Effector CD4-positive, alpha-beta T cell (primary cell): Measurements from ENCODE around the gene ADCY2.

Experiments used
- DNase-seq: peaks from one replicate; pipeline ENCODE4 v3.0.0-alpha.2; 2020

The ADCY2 gene

DNA sequence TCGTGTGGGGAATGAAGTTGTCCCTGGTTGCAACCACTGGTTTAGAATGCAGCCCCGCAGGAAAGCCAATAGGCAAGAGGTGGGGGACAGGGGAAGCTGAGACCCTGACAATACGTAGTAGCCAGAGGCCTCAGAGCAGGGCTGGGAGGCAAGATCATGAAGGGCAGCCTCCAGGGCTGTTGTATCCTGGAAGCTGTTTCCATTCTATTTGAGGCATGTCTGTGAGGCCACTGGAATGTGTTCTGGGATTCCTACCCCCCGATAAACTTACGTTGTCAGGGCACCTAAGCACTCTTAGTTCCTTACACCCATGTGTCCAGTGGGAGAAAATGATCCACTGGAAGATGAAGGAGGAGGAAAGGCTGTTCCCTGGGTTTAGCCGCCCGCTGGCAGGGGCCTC, 277.7 kb downstream of the ADCY2 start:
- no peak for DNase-seq

GRCh38 chr5:7676455-7676854, 280.5 kb downstream of the ADCY2 start:
- DNase-seq: no peak

- DNase-seq: no peak
These were observed 282.1 kb downstream of the ADCY2 start for GRCh38 chr5:7678030-7678429.

DNA sequence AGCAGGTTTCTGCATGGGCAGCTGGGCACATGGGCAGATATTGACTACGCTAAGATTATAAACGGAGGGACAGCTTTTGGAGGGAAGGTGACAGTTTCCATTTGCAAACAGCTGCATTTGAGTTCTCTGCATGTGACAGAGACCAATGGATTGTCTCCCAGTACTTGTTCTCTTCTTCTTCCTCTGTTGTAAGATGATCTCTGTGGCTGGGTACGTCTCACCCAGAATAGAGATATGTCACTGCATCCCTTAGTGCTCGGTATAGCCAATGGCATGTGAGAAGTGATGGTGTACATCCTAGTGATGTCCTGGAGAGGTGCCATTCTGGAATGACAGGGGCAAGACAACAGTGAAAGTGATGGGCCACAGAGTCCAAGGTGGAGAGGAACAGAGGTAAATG, 283.7 kb downstream of the ADCY2 start:
- DNase-seq: no peak

- DNase-seq: no peak
These were observed 284.3 kb downstream of the ADCY2 start for GRCh38 chr5:7680260-7680659.

GRCh38 chr5:7682379-7682778, 286.4 kb downstream of the ADCY2 start:
- DNase-seq: no peak

GRCh38 chr5:7683753-7684152, 287.8 kb downstream of the ADCY2 start:
- DNase-seq: no peak

GRCh38 chr5:7684826-7685225, 288.9 kb downstream of the ADCY2 start:
- DNase-seq: no peak

DNA sequence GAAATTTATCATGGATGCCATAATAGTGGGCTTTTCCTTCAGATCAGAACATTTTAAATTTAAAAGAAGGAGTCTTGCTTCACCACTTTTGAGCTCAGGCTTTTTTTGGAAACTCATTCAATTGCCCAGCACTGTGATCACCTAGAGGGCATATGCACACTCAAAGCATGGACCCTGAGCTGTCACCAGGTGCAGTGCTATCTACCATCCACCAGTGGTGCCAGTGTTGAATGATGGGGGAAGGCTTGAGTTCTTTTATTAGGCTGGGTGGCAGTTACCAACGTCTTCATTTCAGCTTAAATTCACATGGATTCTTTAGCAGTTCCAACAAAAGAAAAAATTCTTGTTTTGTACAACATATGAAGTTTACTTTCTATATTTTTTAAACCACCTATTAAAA, 290.9 kb downstream of the ADCY2 start:
- no peak for DNase-seq

DNA sequence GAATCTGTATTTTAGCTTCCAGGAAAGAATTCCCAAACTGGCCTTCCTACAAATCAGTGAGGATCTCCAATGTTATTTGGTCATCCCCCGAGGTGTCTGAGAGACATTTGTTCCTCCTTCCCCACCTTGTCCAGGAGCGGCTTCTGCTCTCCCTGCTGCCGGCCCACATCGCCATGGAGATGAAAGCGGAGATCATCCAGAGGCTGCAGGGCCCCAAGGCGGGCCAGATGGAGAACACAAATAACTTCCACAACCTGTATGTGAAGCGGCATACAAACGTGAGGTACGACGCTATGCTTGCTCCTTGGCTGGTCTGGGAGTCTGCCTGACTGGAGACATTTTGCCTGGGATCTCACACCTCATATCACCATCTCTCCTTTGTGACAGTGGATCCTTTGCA, 294.6 kb downstream of the ADCY2 start:
- no peak for DNase-seq

DNA sequence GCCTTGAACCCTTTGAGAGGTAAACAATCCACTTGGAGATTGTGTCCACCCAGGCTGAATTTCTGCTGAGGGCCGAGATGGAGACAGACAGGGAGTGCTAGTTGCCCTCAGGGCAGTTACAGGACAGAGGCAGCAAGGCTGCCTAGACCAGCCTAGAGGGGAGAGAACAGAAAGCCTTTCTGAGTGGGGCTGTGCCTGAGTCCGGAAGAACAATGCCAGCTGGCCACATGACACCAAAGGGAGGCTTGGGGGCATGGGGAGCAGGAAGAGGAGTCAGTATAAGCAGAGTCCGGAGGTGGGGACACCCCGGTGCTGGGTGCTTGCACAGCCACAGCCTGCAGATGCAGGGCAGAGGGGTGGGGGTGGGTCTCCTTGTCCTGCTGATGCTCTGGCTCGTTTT, 309.3 kb downstream of the ADCY2 start:
- no peak for DNase-seq

DNA sequence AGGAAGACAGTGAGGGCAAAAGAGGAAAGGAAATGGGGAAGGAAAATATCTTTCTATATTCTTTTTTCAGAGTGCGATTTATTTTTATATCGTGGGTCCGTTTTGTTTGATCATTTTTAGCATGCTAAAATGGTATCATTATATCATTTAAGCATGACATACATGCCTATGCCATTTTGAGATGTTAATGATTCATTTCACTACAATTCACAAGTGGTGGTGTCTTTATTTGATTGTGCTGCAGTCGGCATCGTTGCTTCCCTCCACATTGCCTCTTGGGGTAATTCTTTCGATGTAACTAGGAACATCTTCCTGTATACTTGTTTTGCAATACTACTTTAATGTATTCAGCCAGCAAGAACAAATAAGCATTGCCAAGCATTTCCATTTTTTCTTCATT, 309.8 kb downstream of the ADCY2 start:
- no peak for DNase-seq

DNA sequence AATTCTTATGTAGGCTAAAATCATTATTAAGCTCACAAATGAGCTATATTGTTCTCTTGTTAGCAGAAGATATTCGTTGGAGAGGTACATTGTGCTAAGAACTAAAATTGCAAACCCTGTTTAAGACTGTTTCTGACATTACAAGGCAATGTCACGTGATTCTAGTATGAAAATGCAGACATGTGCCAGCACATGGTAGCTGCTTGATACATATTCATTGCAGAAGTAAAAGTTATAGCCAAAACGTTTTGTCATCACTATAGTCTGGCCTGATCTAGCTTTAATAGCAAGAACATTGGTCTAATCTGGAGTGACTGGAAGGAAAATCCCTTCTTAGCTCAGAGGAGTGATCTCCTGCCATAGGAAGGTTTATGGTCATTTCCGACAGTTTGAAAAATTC, 310.3 kb downstream of the ADCY2 start:
- DNase-seq: no peak

DNA sequence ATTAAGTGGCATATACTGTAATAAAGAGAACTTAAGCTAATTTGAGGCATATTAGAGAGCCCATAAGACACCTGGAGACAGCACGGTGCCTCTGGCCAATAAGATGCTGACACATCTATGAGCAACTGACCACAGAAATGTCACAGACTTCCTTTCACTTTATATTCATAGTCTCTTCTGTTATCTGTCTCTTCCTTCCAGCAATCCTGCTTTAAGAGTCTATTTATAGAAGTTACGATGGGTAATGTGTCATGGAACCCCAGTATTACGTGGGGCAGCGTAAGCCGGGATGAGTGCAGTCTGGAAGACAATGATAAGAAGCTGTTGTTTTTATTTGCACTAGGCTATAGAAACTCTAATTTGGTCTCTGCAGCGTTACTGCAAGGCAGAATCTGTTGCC, 318.2 kb downstream of the ADCY2 start:
- no peak for DNase-seq

- DNase-seq: no peak
These were observed 318.8 kb downstream of the ADCY2 start for GRCh38 chr5:7714697-7715096.

GRCh38 chr5:7717691-7718090, 321.8 kb downstream of the ADCY2 start:
- no peak for DNase-seq

DNA sequence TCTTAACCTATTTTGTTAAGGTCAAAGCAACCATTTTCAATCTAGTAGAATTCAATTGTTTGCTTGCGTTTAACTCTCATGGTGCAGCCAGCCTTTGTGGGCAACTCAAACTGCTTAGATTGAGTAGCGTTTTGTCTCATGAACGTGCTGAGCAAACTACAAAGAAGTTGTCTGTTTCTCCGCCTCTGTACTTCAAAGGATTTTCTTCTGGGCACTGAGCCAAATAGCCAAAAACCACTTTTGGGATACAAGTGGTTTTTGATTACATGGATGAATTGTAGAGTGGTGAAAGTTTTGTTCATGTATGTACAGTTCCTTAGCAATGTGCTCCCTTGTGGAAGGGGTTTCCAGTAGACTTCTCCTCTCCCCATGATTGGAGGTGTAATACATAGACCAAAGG, 332.1 kb downstream of the ADCY2 start:
- DNase-seq: no peak

- DNase-seq: no peak
These were observed 345.6 kb downstream of the ADCY2 start for GRCh38 chr5:7741415-7742065.

DNA sequence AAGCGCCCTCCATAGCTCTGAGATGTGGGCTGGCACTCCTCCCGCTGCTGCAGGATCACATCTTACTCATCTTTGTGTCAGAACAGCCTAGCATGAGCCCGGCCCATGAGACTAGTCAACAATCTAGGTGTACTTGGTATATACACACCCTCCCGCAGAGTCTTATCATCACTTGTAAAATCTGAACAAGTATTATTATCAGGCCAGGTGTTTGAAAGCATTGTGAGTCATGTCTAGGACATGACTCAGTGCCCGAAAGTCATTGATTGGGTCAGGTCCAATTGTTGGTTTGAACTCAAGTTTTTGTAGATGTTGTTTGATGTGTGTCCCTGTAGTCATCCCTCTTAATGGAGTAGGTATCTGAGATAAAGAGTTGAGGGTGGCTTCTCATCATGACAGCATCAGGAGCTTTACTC, 346.3 kb downstream of the ADCY2 start:
- no peak for DNase-seq

DNA sequence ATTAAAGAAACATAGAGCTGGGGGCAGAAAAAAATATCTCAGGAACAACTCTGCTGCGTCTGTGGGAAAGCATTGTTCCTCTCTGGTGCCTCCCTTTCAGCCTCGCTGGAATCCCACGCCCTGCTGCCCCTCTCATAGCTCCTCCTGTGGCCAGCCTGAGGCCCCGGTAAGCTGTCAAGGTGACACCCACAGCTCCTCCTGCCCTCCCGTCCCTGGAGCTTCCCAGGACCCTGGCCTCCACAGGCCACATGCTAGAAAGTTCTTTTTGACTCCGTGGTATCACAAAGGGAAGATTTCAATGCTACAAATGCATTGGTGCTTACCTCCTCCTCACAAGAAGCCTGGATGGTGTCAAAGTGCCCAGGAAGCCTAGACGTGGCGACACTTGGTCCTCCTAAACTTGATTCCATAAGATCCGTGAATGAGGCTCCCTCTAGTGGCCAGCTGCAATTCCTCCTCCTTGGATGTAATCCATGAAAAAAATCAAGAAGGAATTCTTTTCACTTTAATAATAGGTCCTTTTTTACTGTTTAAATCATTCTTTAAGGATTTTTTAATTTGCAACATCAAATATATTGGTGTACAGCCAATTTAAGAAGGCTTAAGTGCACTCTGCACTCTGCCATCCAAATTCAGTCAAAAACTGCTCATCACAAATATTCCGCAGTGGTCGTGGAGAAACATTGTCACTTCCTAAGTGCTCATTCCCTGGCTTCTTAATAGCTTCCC, 350.1 kb downstream of the ADCY2 start:
- DNase-seq: peak; percentile 6

DNA sequence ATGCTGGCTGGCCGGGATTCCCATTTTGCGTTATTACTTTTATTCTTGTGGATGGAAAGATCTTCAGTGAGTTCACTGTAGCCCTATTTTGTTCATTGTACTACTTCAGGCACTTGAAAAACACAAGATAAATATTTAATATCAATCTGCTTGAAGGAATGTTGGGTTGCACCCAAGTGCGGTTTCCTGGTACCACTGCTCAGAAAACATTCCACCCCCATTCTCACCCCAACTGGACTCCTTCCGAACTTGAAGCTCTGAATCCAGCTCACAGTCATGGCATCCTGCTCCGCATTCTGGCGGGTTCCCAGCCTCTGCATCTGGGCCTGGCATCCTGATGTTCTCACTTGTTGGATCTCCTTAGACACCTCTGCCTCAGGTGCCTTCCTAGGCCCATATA, 351.8 kb downstream of the ADCY2 start:
- no peak for DNase-seq

DNA sequence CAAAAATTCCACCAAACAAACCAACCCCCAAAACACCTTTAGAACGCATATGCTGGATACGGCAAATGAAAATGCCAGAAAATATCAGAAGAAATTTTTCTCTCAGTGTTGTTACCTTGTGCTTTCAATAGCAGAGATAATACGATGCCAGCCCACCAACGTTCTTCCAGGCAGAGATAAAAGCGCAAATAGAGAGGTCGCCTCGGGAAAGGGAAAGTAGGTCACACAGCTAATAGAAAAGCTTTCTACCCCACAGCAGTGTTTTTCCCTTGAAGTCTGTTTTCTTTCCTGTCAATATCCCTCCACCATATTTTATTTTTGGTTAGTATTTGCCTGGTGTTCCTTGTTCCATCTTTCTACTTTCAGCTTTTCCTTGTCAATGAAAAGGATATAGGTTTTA, 353.7 kb downstream of the ADCY2 start:
- no peak for DNase-seq

GRCh38 chr5:7751874-7752273, 355.9 kb downstream of the ADCY2 start:
- no peak for DNase-seq

- DNase-seq: no peak
These were observed 357.2 kb downstream of the ADCY2 start for GRCh38 chr5:7753181-7753580.

GRCh38 chr5:7753596-7753995, 357.7 kb downstream of the ADCY2 start:
- DNase-seq: no peak
